ENCODE results near the gene METTL4. TPM values are rescaled to one million over a fixed set of nuclear protein-coding genes. Genes with fewer than 3 reads are reported as not detected.

Gene METTL4
- total RNA-seq, 2 experiments from 2014 or later = 19.4 to 20.6 TPM

Other genes starting within 250 kb of the METTL4 start
- 100 to 1,000 TPM in 1 of 2 experiments, 10 to 100 TPM in 1; 96.8 to 108 TPM for gene NDC80, start 52 bp upstream of the METTL4 start, total RNA-seq
- 10 to 100 TPM; 91.3 to 91.5 TPM for gene SMCHD1, start 84.2 kb upstream of the METTL4 start, total RNA-seq

Data from activated naive CD4-positive, alpha-beta T cell treated with anti-CD3 and anti-CD28 coated beads for 36 hours (primary cell).